Measurements from ENCODE around the gene KDM4B. TPM values are rescaled to one million over a fixed set of nuclear protein-coding genes. Genes with fewer than 3 reads are reported as not detected.
A peak's percentile ranks its signal among the peaks of the same experiment; 100 is the strongest.

The KDM4B gene
- total RNA-seq, 1 donor, result 22.1 TPM

DNA sequence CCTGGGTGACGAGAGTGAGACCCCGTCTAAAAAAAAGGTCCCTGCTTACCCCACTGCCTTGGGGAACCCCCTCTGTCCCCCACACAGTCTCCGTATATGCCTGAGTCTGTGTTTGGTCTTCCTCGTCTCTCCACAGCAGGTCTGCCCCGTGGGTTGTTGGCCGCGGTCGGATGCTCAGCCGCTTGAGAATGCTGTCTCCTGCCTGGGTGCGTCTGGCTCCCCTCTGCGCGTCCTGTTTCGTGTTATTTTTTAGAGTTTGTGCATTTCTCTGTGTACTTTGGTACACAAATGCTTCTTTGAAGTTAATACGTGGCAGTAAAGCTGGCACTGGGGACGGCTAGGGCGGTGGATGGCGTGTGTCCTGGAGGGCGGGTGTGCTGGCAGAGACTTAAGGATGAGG is 34.9 kb downstream of the KDM4B start:
- Histone ChIP-seq H3K79me2 (ENCODE audit: insufficient read depth, low read length) (peaks cover 78% of the 10 kb centered on the region), H2AFZ (ENCODE audit: low read length) (no peak overlapping the region), H3K9me3 (ENCODE audit: low read depth, low read length) (no peaks in the 10 kb centered on the region), H3K4me1 (ENCODE audit: insufficient read depth, low read length) (peaks cover 13% of the 10 kb centered on the region), H3K27me3 (ENCODE audit: insufficient read depth, low read length) (no peaks in the 10 kb centered on the region), H3K27ac (ENCODE audit: low read depth, low read length) (no peak overlapping the region), H3K36me3 (ENCODE audit: insufficient read depth, low read length) (no peaks in the 10 kb centered on the region), H4K20me1 (ENCODE audit: insufficient read depth, low read length) (peaks cover 41% of the 10 kb centered on the region), H3K4me3 (ENCODE audit: insufficient read depth, low read length) (no peak overlapping the region), H3K4me2 (ENCODE audit: insufficient read depth, low read length) (no peak overlapping the region)
- TF ChIP-seq, protein P1, sequence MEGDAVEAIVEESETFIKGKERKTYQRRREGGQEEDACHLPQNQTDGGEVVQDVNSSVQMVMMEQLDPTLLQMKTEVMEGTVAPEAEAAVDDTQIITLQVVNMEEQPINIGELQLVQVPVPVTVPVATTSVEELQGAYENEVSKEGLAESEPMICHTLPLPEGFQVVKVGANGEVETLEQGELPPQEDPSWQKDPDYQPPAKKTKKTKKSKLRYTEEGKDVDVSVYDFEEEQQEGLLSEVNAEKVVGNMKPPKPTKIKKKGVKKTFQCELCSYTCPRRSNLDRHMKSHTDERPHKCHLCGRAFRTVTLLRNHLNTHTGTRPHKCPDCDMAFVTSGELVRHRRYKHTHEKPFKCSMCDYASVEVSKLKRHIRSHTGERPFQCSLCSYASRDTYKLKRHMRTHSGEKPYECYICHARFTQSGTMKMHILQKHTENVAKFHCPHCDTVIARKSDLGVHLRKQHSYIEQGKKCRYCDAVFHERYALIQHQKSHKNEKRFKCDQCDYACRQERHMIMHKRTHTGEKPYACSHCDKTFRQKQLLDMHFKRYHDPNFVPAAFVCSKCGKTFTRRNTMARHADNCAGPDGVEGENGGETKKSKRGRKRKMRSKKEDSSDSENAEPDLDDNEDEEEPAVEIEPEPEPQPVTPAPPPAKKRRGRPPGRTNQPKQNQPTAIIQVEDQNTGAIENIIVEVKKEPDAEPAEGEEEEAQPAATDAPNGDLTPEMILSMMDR (IDR thresholded peaks at IDR 0.05; ENCODE audit: extremely low read depth, low read depth, low read length), result no peak
- peak; percentile 21 for DNase-seq (ENCODE audit: insufficient read length, low spot score, missing footprints)

DNA sequence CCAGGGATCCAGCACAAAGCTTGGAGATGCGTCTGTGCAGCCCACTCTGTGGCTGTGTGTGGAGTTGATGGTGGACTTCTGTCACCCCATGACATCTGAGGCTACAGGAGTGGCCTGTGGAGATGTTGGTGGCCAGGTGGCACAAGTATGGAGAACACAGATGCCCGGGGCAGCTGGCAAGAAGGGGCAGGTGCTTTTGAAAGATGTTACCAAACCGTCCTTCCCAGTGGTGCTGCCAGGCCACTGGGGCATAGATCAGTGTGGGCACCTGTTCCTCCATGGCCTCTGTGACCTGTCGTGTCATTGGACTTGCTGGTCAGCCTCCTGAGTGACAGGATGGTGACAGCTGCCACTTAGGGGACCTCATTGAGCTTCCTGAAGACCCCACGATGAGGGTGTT is 36.2 kb downstream of the KDM4B start:
- peaks cover 13% of the 10 kb centered on the region for H3K4me1 ChIP-seq (ENCODE audit: insufficient read depth, low read length)

DNA sequence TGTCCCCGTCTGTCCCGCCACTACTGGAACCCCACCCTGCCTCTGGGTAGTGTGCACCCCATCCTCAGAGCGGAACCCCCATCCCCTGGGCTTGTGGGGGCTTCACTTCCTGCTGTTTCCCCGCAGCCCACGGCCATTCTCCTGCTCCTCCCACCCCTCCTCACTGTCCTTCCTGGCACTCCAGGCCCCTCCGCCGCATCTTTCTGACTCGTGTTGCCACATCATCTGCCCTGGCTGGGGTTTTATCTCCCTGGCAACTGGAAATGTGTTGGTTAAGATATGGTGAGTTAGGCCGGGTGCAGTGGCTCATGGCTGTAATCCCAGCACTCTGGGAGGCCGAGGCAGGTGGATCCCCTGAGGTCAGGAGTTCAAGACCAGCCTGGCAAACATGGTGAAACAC is 37.3 kb downstream of the KDM4B start:
- Histone ChIP-seq H3K4me1 (ENCODE audit: insufficient read depth, low read length) (peaks cover 13% of the 10 kb centered on the region), H3K27me3 (ENCODE audit: insufficient read depth, low read length) (no peaks in the 10 kb centered on the region), H3K27ac (ENCODE audit: low read depth, low read length) (peak overlapping the region; percentile 23), H3K4me2 (ENCODE audit: insufficient read depth, low read length) (no peak overlapping the region), H3K9me3 (ENCODE audit: low read depth, low read length) (no peaks in the 10 kb centered on the region), H3K79me2 (ENCODE audit: insufficient read depth, low read length) (peaks cover 80% of the 10 kb centered on the region), H3K36me3 (ENCODE audit: insufficient read depth, low read length) (no peaks in the 10 kb centered on the region), H3K4me3 (ENCODE audit: insufficient read depth, low read length) (no peak overlapping the region), H4K20me1 (ENCODE audit: insufficient read depth, low read length) (peaks cover 47% of the 10 kb centered on the region), H2AFZ (ENCODE audit: low read length) (no peak overlapping the region)
- DNase-seq (ENCODE audit: insufficient read length, low spot score, missing footprints), result peak; percentile 84
- TF ChIP-seq, protein P1 (IDR thresholded peaks at IDR 0.05; ENCODE audit: extremely low read depth, low read depth, low read length), result no peak

More for the DNA sequence above, 36.2 kb downstream of the KDM4B start:
- TF ChIP-seq, protein P1 (IDR thresholded peaks at IDR 0.05; ENCODE audit: extremely low read depth, low read depth, low read length), result no peak
- DNase-seq (ENCODE audit: insufficient read length, low spot score, missing footprints), result peak; percentile 66
- Histone ChIP-seq H2AFZ (ENCODE audit: low read length) (no peak overlapping the region), H3K27ac (ENCODE audit: low read depth, low read length) (no peak overlapping the region), H3K27me3 (ENCODE audit: insufficient read depth, low read length) (no peaks in the 10 kb centered on the region), H3K4me2 (ENCODE audit: insufficient read depth, low read length) (no peak overlapping the region), H3K4me3 (ENCODE audit: insufficient read depth, low read length) (no peak overlapping the region), H3K36me3 (ENCODE audit: insufficient read depth, low read length) (no peaks in the 10 kb centered on the region), H4K20me1 (ENCODE audit: insufficient read depth, low read length) (peaks cover 45% of the 10 kb centered on the region), H3K9me3 (ENCODE audit: low read depth, low read length) (no peaks in the 10 kb centered on the region), H3K79me2 (ENCODE audit: insufficient read depth, low read length) (peaks cover 82% of the 10 kb centered on the region)

DNA sequence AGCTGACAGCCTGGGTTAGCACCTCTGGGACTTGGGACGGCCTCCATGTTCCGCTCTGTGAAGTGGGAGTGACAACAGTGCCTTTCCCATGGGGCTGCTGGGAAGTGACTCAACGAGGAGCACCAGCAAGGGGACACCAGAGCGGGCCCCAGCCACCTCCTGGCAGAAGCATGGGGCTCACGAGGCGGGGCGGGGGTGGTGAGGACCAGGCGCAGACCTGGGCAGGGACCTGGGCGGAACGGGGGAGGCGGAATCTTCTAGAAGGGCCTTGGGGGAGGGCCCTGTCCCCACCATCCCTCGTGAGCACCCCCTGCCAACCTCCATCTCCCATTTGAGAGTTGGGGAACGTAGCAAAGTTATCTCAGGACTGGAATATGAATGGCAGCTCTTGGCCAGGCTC is 37.9 kb downstream of the KDM4B start:
- Histone ChIP-seq H3K27ac (ENCODE audit: low read depth, low read length) (no peak overlapping the region), H3K4me3 (ENCODE audit: insufficient read depth, low read length) (no peak overlapping the region), H3K79me2 (ENCODE audit: insufficient read depth, low read length) (peaks cover 81% of the 10 kb centered on the region), H2AFZ (ENCODE audit: low read length) (no peak overlapping the region), H4K20me1 (ENCODE audit: insufficient read depth, low read length) (peaks cover 50% of the 10 kb centered on the region), H3K4me2 (ENCODE audit: insufficient read depth, low read length) (no peak overlapping the region), H3K27me3 (ENCODE audit: insufficient read depth, low read length) (no peaks in the 10 kb centered on the region), H3K9me3 (ENCODE audit: low read depth, low read length) (no peaks in the 10 kb centered on the region), H3K36me3 (ENCODE audit: insufficient read depth, low read length) (no peaks in the 10 kb centered on the region), H3K4me1 (ENCODE audit: insufficient read depth, low read length) (peaks cover 7% of the 10 kb centered on the region)
- DNase-seq (ENCODE audit: insufficient read length, low spot score, missing footprints), result peak; percentile 35
- TF ChIP-seq, protein P1 (IDR thresholded peaks at IDR 0.05; ENCODE audit: extremely low read depth, low read depth, low read length), result no peak
